Fibroblast of villous mesenchyme (primary cell): ENCODE data around the gene VEZT. TPM values are rescaled to one million over a fixed set of nuclear protein-coding genes. Genes with fewer than 3 reads are reported as not detected.

Experiments
- DNase-seq: peaks from one replicate; pipeline ENCODE4 v3.0.0-alpha.2; 2010; ENCODE audit warnings: low read depth
- H3K4me3 ChIP-seq: 2 replicates; pipeline ENCODE4 v1.5.1; 2011; ENCODE audit warnings: low read depth, mild to moderate bottlenecking, low read length
- total RNA-seq: library from RNA; depleted of rRNA; stranded (reverse); fragments of >200 nt; gene quantifications from 2 replicates; pipeline ENCODE4 v1.2.3, GENCODE V29; 2012
- TF ChIP-seq, protein P1 (sequence below): IDR thresholded peaks from 2 replicates; pipeline ENCODE4 v1.5.1; 2012; ENCODE audit warnings: low read depth, mild to moderate bottlenecking, low read length; ENCODE audit not compliant: insufficient read depth

Gene VEZT
- total RNA-seq, 1 donor = 84.6 TPM

DNA sequence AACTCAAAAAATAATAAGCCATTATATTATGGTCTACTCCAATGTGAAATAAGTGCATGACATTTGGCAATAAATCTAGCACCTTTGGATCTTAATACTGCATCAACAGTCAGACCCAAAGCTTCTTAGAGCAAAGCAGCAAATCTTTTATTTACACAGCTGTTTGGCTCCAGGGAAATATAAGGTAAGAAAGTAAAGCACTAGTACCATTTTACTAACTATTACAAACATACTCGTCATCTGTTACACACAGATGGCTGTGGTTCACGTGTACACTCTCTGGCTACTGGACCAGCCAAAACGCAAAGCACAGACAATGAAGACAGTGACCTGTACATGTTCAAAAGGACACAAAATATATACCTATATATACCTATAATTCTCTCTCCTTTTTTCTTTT lies 3.1 kb upstream of the VEZT start:
- TF ChIP-seq, protein P1, sequence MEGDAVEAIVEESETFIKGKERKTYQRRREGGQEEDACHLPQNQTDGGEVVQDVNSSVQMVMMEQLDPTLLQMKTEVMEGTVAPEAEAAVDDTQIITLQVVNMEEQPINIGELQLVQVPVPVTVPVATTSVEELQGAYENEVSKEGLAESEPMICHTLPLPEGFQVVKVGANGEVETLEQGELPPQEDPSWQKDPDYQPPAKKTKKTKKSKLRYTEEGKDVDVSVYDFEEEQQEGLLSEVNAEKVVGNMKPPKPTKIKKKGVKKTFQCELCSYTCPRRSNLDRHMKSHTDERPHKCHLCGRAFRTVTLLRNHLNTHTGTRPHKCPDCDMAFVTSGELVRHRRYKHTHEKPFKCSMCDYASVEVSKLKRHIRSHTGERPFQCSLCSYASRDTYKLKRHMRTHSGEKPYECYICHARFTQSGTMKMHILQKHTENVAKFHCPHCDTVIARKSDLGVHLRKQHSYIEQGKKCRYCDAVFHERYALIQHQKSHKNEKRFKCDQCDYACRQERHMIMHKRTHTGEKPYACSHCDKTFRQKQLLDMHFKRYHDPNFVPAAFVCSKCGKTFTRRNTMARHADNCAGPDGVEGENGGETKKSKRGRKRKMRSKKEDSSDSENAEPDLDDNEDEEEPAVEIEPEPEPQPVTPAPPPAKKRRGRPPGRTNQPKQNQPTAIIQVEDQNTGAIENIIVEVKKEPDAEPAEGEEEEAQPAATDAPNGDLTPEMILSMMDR = no peak
- DNase-seq = no peak
- no peak overlapping the region for H3K4me3 ChIP-seq

DNA sequence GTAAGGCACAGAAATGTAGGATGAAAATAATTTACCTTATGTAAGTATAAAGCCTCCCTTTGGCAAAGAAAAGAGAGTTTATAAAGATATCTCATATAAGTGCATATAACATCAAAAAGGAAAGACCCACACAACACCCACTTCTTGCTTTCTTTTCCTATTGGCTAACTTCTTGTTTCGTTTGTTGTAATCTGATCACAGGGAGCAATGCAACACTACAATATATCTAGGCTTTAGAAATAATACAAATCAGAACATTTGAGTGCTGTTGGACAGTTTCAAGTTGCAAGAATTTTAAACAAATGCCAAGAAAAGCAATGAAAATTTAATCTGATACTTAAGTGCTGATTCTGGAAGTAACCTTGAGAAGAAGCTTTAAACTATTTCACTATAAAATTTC lies 1.7 kb upstream of the VEZT start:
- H3K4me3 ChIP-seq = peak overlapping the region; percentile 99

DNA sequence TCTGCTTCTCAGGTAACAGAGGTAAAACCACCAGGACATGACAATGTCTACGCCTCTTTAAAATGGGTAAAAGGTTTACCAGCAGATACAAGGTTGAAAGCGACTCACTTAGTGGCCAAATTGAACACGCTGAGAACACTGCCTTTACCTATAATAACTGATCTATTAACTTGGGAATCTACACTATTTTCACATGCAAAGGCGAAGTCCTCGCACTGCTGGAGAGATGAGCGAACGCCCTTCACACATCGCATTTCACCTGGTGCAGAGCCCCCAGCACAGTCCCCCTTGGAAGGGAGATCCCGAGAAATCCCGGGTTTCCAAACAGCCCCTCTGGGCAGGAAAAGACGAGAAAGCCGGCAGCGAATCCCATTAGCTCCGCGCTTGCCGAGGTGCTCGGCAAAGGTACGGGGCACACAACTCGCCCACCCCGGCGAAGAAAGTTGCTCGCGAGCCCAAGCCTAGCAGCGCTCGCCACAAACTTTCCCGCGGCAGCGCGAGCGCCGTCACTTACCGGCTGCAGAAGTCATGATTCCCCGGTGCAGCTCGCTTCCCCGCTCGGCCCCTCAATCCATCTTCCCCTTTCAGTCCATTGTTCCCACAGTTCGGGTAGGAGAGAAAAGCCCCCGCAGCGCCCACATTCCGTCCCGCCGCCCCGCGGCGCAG lies 763 bp upstream of the VEZT start:
- DNase-seq = no peak
- TF ChIP-seq, protein P1 = no peak
- peak overlapping the region; percentile 99 for H3K4me3 ChIP-seq

More for the DNA sequence above, 1.7 kb upstream of the VEZT start:
- TF ChIP-seq, protein P1 = no peak
- peak; percentile 76 for DNase-seq

DNA sequence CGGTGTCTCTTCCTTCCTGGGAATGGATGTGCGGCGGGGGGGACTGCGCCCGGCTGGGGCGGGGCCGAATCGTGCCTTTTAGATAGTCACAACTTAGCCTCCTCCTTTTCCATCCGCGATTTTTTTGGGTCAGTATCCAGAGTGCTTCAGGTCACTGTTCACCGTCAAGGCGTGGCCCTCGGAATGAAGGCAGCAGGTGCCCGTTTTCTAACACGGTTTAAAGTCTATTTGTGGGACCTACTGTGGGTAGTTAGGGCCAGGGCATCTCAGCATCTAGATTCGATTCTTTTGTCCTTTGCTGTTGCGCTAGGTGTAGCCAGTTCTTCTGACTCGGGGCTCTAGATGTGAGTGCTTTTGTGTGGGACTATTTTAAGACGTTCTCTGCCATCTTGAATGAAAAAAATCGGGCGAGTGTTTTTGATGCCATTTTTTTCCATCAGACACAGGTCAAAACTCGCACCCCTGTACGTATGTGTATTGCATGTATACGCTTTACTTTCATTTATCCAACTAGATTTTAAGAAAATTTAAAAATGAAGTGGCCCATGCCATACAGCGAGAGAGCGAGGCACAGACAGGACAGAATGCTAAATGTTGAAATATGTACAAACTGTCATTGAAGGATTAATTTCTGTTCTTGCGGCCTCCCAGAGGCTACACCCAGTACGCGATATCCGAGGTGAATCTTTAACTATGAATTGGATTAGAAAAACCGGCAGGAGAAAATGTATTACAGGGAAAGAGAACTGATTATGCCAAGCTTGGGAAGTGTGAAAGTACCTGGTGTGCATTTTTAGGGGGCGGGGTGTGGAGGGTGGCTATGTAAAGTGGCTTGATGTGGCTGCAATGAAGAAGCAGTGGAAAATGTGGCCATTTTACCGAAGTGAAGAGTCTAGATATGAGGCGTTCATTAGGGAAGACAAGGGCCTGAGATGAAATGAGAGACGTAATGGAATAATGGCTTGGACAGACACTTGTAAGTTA lies 835 bp downstream of the VEZT start:
- peak overlapping the region; percentile 99 for H3K4me3 ChIP-seq
- peak; percentile 31 for DNase-seq
- TF ChIP-seq, protein P1 = no peak

DNA sequence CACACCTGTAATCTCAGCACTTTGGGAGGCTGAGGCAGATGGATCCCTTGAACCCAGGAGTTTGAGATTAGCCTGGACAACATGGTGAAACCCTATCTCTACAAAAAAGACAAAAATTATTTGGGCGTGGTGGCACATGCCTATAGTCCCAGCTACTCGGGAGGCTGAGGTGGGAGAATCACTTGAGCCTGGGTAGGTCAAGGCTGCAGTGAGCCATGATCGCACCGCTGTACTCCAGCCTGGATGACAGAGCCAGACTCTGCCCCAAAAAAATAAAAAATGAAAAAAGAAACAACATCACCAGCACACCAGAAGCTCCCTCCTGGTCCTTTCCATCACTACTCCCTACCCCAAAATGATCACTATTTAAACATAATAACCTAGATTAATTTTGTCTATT lies 2.6 kb downstream of the VEZT start:
- peak overlapping the region; percentile 99 for H3K4me3 ChIP-seq
- no peak for DNase-seq
- TF ChIP-seq, protein P1 = no peak

DNA sequence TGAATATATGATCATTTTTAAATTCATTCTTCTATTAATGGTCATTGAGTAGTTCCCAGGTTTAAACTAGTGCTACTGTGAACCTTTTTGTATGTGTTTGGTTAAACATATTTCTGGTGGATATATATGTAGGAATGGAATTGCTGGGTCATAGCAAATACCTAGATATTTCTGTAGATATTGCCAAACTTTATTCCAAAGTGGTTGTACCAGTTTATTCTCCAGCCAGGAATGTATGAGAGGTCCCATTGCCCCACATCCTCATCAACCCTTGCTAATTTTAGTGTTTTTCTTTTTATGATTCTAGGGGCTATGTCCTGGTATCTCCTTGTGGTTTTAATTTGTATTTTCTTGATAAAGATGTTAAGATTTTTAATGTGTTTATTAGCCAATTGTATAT lies 3.1 kb downstream of the VEZT start:
- no peak overlapping the region for H3K4me3 ChIP-seq
- DNase-seq = no peak
- TF ChIP-seq, protein P1 = no peak
